Stimulated activated CD4-positive, alpha-beta T cell treated with anti-CD3 and anti-CD28 coated beads, Interleukin-1b, Interleukin-23, amount 100 ng/mL, for 1 hour (primary cell): ENCODE measurements around the gene RAB3D.
"Not testable (repeated sequence)": the region's sequence is repeated elsewhere in the genome, so short reads cannot be mapped to it uniquely, and the experiment has no call there.

ENCODE experiments used
- DNase-seq, 2 donors: peaks; one replicate each; pipeline ENCODE4 v3.0.0-alpha.2; 2020; ENCODE audit warnings: low read depth in 2 of 2

RAB3D gene

GRCh38 chr19:11339254-11340098, at the start of gene RAB3D:
TSS of gene RAB3D (minus strand) at chr19:11339657. CDS start at chr19:11337399, 2,258 bp downstream.
- peak; percentile 56 to 63 for DNase-seq

GRCh38 chr19:11387162-11388034, 47.9 kb upstream of the RAB3D start:
- DNase-seq = no peak

GRCh38 chr19:11384778-11385129, 45.3 kb upstream of the RAB3D start:
- DNase-seq = no peak

- DNase-seq = no peak
These were observed 44.2 kb upstream of the RAB3D start for GRCh38 chr19:11383706-11384048.

- DNase-seq = no peak
These were observed 43.6 kb upstream of the RAB3D start for GRCh38 chr19:11382898-11383705.

GRCh38 chr19:11380653-11381537, 41.4 kb upstream of the RAB3D start:
- DNase-seq = peak; percentile 88 to 95

- no peak for DNase-seq
These were observed 40.4 kb upstream of the RAB3D start for GRCh38 chr19:11379857-11380350.

GRCh38 chr19:11379269-11379845, 39.9 kb upstream of the RAB3D start:
- not testable (repeated sequence) for DNase-seq

- no peak for DNase-seq
These were observed 39.1 kb upstream of the RAB3D start for GRCh38 chr19:11378319-11379189.

GRCh38 chr19:11377756-11378155, 38.3 kb upstream of the RAB3D start:
- DNase-seq = no peak

- no peak for DNase-seq
These were observed 37.8 kb upstream of the RAB3D start for GRCh38 chr19:11377237-11377636.

- peak in 1 of 2 donors; percentile 44 for DNase-seq
These were observed 35.9 kb upstream of the RAB3D start for GRCh38 chr19:11375143-11375948.

- peak; percentile 86 to 94 for DNase-seq
These were observed 35.1 kb upstream of the RAB3D start, which contains the start of gene SWSAP1 for GRCh38 chr19:11374433-11375142. TSS of gene SWSAP1 (plus strand) at chr19:11374666. CDS start at chr19:11374681, 15 bp downstream.

GRCh38 chr19:11373885-11374432, 34.5 kb upstream of the RAB3D start:
- no peak for DNase-seq

- no peak for DNase-seq
These were observed 33.9 kb upstream of the RAB3D start for GRCh38 chr19:11373166-11373884.

GRCh38 chr19:11370744-11371143, 31.3 kb upstream of the RAB3D start:
- no peak for DNase-seq

GRCh38 chr19:11367528-11367927, 28.1 kb upstream of the RAB3D start:
- DNase-seq = no peak
